ENCODE measurements around the gene ADAM33.
A peak's percentile ranks its signal among the peaks of the same experiment; 100 is the strongest.

The ADAM33 gene

DNA sequence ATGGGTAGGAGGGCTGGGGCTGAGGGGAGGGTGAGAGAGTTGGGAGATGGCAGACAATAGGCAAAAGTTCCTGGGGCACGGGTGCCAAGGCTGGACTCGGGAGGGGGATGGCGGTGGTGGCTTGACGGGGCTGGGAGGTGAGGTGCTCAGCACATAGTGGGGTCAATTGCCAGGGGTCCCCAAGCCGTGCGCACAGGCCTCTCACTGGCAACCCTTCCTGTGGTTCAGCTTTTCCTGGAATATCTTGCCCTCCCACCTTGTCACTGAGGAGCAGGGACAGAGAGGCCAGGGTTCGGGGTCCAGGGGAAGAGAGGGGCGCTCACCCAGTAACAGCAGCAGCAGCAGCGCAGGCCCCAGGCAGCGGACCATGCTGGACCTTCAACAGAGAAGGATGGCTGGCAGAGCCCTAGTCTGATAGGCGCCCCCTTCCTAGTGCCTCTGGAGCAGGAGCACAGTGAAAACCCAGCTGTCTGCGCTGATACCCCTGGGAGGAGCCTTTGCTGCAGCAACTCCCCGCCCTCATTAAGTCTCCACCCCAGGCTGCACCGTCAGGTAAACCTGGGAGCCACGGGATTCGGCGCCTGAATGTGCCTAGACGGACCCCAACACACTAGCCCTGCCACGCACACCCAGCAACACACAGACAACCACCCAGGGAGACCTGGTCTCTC lies 18.6 kb downstream of the ADAM33 start, which contains the start of gene GFRA4:
Gene GFRA4, minus strand, starts transcription at position 369 of the 671 bp plus-strand sequence. Its CDS starts 0 bp downstream, at position 369.
- Mint-ChIP-seq H3K9me3 (no peaks in the 10 kb centered on the region), H3K27ac (no peak within 1 kb of the TSS), H3K36me3 (ENCODE audit: low read depth) (no peaks in the 10 kb centered on the region), H3K4me1 (peaks cover 39% of the 10 kb centered on the region), H3K27me3 (ENCODE audit: low read depth, poor library complexity) (peaks cover 62% of the 10 kb centered on the region), H3K4me3 (no peak within 1 kb of the TSS)
- no peak for DNase-seq
- TF ChIP-seq, protein P1, sequence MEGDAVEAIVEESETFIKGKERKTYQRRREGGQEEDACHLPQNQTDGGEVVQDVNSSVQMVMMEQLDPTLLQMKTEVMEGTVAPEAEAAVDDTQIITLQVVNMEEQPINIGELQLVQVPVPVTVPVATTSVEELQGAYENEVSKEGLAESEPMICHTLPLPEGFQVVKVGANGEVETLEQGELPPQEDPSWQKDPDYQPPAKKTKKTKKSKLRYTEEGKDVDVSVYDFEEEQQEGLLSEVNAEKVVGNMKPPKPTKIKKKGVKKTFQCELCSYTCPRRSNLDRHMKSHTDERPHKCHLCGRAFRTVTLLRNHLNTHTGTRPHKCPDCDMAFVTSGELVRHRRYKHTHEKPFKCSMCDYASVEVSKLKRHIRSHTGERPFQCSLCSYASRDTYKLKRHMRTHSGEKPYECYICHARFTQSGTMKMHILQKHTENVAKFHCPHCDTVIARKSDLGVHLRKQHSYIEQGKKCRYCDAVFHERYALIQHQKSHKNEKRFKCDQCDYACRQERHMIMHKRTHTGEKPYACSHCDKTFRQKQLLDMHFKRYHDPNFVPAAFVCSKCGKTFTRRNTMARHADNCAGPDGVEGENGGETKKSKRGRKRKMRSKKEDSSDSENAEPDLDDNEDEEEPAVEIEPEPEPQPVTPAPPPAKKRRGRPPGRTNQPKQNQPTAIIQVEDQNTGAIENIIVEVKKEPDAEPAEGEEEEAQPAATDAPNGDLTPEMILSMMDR (IDR thresholded peaks at IDR 0.05): no peak

DNA sequence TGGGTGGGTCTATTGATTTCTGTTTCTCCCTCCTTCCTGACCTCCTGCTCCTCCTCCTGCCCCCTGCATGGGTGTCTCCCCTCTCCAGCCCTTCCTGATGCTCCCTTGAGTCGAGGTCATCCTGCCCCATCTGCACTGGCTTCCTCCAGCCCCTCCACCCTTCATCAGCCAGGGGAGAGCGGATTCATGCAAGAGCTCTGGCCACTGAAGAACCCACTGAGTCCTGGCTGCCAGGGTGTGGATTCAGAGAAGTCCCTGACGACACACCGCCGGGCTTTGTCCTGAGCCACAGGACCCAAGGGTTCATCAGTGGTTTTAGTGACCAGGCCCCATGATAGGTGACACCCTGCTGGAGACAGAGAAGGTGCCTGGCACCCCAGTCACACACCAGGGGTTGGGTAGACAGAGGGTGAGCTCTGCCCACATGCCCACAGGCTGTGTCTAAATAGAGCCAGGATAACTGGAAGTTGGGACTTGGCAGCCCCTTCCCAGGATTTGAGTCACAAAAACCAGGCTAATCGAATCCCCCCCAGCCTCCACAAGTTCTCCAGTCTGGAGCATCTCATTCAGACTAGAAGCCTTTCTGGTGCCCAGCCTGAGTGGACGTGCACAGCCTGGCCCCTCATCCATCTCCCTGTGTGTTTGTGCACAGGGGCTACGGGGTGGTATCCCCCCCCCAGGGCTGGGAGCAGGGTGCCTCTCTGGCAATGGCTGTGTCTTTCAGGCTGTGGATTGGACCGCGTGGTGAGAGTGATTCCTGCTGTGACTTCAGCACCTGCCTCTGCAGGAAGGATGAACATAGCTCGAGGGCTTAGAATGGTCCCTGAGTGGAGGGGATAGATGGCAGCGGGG lies 19.8 kb downstream of the ADAM33 start:
- TF ChIP-seq, protein P1 (IDR thresholded peaks at IDR 0.05): no peak
- Mint-ChIP-seq H3K9me3 (no peaks in the 10 kb centered on the region), H3K4me1 (peaks cover 39% of the 10 kb centered on the region), H3K4me3 (peak overlapping the region; percentile 38), H3K27ac (no peak overlapping the region), H3K36me3 (ENCODE audit: low read depth) (no peaks in the 10 kb centered on the region), H3K27me3 (ENCODE audit: low read depth, poor library complexity) (peaks cover 65% of the 10 kb centered on the region)
- no peak for DNase-seq

DNA sequence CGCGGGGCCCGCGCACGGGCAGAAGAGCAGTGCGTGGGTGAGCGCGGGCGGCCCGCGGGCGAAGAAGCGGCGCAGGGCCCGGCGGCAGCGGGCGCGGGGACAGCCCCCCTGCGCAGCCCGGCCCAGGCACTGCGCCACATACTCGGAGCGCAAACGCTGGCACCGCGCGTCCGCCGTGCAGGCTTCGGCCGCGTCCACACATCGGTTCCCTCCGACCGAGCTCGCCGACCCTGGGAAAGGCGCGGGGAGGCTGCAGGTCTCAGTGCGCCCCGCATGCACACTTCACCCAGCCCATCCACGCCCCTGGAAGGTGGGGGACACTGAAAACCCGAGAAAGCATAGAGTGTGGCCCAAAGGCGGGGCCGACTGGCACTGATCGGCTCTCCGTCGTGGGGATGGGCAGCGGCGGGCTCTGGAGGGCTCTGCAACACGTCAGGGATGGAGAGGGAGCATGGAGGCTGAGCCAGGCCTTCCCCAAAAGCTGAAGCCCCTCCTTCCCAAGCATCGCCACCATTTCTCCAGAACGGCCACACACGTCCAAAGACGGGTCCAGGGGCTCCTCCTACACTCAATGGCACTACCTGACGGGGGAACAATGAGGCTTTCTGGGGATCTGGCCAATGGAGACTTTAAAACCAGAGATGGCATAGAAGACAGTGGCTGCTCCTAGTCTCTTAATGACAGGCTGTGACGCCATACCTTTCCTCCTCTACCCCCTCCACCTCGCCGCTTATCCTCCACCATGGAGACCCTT lies 20.6 kb downstream of the ADAM33 start:
- no peak overlapping the region for H3K27ac Mint-ChIP-seq
- peaks cover 37% of the 10 kb centered on the region for H3K4me1 Mint-ChIP-seq
- H3K27me3 Mint-ChIP-seq (ENCODE audit: low read depth, poor library complexity): peaks cover 65% of the 10 kb centered on the region
- H3K36me3 Mint-ChIP-seq (ENCODE audit: low read depth): no peaks in the 10 kb centered on the region
- no peaks in the 10 kb centered on the region for H3K9me3 Mint-ChIP-seq
- no peak for DNase-seq
- TF ChIP-seq, protein P1 (IDR thresholded peaks at IDR 0.05): no peak
- peak overlapping the region; percentile 38 for H3K4me3 Mint-ChIP-seq

DNA sequence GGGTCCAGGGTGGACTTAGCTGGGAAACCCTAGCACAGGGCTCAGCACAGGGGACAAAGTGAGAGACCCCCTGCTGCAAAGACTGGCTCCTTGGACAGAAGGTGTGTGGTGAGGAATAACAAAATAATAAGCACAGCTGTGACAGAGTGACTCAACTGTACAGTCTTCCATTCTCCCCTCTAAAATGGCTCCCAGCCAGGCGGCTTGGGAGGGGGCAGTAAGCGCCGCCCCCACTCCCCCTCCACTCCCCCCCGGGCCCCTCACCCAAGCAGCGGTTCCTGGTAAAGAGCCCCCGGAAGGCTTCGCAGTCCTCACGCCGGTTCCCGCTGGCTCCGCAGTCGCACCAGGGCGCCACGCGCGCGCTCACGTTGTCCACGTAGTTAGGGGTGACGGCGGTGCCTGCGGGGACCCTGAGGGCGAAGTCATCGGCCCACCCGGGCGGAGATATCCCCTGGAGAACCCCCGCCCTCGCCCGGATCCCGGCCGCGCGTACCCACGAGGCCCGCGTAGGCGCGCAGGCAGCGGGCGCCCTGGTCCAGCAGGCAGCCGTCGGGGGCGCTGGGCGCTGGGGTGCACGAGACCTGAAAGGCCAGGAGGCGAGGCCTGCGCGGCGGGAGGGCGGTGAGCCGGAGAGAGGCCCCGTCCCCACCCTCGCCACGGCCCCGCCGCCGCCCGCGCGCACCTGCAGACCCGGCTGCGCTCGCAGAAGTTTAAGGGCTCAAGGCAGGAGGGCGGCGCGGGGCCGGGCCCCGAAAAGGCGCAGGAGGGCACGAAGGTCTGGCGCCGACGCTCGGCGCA lies 21.3 kb downstream of the ADAM33 start:
- Mint-ChIP-seq H3K4me1 (peaks cover 29% of the 10 kb centered on the region), H3K27ac (no peak overlapping the region), H3K4me3 (no peak overlapping the region), H3K27me3 (ENCODE audit: low read depth, poor library complexity) (peaks cover 65% of the 10 kb centered on the region), H3K36me3 (ENCODE audit: low read depth) (no peaks in the 10 kb centered on the region), H3K9me3 (no peaks in the 10 kb centered on the region)
- TF ChIP-seq, protein P1 (IDR thresholded peaks at IDR 0.05): no peak
- DNase-seq: no peak

DNA sequence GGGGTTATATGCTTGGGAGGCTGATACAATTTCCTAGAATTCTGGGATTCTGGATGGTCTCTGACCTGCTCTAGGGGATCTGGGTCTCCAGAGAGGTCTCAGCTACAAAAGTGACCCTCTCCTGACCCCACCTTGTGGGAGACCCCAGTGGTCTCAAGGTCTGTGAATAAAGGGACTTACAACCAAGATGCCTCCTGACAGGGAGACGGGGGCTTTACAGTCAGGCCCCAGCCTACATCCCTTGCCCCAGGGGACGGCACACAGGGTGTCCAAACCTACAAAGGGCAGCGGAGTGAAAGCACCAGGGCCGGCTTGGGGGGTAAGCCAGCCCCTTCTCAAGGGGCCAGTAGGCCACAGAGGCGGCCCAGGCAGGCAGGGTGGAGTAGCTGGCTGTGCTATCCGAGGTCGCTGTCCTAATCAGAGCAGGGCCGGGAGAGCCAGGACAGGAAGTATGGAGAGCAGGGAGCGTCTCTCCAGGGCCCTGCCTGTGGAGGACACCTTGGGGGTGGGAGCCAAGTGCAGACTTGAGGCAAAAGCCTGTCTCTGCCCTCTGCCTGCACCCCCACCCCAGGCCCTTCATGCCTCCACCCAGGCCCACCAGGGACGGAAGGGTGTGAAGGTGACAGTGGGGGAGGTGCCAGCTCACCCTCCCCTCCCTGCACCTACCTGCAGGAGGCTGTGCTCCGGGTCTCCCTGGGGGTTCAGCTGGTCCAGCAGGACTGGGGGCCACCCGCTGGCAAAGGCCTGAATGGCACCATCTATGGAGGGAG lies 22.1 kb downstream of the ADAM33 start:
- no peaks in the 10 kb centered on the region for H3K9me3 Mint-ChIP-seq
- TF ChIP-seq, protein P1 (IDR thresholded peaks at IDR 0.05): no peak
- H3K36me3 Mint-ChIP-seq (ENCODE audit: low read depth): no peaks in the 10 kb centered on the region
- no peak for DNase-seq
- no peak overlapping the region for H3K27ac Mint-ChIP-seq
- no peak overlapping the region for H3K4me3 Mint-ChIP-seq
- H3K27me3 Mint-ChIP-seq (ENCODE audit: low read depth, poor library complexity): peaks cover 60% of the 10 kb centered on the region
- H3K4me1 Mint-ChIP-seq: peaks cover 25% of the 10 kb centered on the region
